Stimulated activated CD4-positive, alpha-beta T cell treated with anti-CD3 and anti-CD28 coated beads, Interleukin-2, amount 100 ng/mL, for 48 hours (primary cell): ENCODE data around the gene BFSP1.

Experiments used
- DNase-seq, 2 donors: peaks; one replicate each; pipeline ENCODE4 v3.0.0-alpha.2; 2020

BFSP1 gene

GRCh38 chr20:17460119-17460518 lies 71.1 kb downstream of the BFSP1 start:
- no peak for DNase-seq

GRCh38 chr20:17457588-17458190 lies 73.5 kb downstream of the BFSP1 start:
- DNase-seq = no peak

- no peak for DNase-seq
Observed at GRCh38 chr20:17457079-17457478, 74.1 kb downstream of the BFSP1 start.

GRCh38 chr20:17456279-17456678 lies 74.9 kb downstream of the BFSP1 start:
- no peak for DNase-seq

GRCh38 chr20:17453592-17453991 lies 77.6 kb downstream of the BFSP1 start:
- no peak for DNase-seq

- no peak for DNase-seq
Observed at GRCh38 chr20:17452441-17452840, 78.7 kb downstream of the BFSP1 start.

- no peak for DNase-seq
Observed at GRCh38 chr20:17449031-17449430, 82.1 kb downstream of the BFSP1 start.

- no peak for DNase-seq
Observed at GRCh38 chr20:17448071-17448470, 83.1 kb downstream of the BFSP1 start.

GRCh38 chr20:17446171-17446570 lies 85.0 kb downstream of the BFSP1 start:
- no peak for DNase-seq

- no peak for DNase-seq
Observed at GRCh38 chr20:17445543-17445942, 85.6 kb downstream of the BFSP1 start.

- DNase-seq = no peak
Observed at GRCh38 chr20:17444091-17444490, 87.1 kb downstream of the BFSP1 start.
